SHP77 (cell line): ENCODE measurements around the gene FADS1.

Source experiments
- DNase-seq, 2 experiments: peaks; one replicate each; lab custom pipeline; 2025; lab: John Stamatoyannopoulos, UW

The FADS1 gene

GRCh38 chr11:61776561-61777075 is 40.2 kb downstream of the FADS1 start:
- DNase-seq: peak; percentile 19 to 59

DNA sequence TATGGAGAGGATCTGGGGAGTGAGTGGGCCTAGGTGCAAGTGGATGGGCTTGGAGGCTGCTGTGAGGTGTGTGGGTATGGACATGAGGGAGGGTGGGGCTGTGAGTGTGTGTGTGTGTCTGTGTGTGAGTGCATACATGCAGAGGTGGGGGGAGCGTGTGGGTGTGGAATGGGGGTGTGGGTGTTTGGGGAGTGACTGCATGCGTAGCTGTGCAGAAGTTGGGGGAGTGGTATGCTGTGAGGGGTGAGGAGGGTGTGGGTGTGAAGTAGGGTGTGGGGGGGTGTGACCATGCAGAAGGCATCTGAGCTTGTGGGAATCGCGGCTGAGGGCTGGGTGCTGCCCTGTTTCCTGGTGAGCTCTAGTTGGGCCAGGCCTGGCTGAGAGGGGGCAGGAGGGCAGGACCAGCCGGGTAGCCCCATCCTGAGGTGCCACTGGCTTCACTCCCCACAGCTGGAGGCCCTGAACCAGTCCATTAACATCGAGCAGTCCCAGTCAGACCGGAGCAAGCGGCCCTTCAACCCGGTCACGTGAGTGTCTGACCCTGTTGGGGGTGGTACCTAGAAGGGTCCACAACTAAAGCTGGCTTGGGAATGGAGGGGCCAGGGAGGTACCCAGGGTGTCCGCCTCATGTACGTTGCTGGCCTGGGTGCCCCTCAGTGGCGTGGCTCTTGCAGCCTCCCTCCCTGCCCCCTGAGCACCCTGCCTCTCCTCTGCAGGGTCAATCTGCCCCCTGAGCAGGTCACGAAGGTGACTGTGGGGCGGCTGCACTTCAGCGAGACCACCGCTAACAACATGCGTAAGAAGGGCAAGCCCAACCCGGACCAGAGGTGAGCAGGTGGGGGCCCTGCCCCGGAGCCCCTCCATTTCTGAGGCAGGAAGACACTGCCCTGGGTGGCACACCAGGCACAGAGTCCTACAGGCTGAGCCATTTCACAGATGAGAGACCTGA is 40.9 kb downstream of the FADS1 start:
- no peak for DNase-seq

GRCh38 chr11:61775106-61775505 is 41.7 kb downstream of the FADS1 start:
- DNase-seq: no peak

- no peak for DNase-seq
Observed at GRCh38 chr11:61774411-61774810, 42.4 kb downstream of the FADS1 start.

DNA sequence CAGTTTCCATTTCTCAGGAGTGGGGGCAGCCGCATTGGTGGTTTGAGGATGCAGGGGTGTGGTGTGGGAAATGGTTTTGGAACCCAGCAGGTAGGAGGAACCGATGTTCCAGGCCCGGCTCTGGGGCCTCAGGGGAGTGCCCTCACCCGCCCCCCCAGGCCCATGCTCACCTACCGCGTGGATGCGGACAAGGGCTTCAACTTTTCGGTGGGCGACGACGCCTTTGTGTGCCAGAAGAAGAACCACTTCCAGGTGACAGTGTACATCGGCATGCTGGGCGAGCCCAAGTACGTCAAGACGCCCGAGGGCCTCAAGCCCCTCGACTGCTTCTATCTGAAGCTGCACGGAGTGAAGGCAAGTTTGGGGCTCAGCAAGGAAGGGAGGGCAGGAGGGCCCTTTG is 43.0 kb downstream of the FADS1 start:
- no peak for DNase-seq

DNA sequence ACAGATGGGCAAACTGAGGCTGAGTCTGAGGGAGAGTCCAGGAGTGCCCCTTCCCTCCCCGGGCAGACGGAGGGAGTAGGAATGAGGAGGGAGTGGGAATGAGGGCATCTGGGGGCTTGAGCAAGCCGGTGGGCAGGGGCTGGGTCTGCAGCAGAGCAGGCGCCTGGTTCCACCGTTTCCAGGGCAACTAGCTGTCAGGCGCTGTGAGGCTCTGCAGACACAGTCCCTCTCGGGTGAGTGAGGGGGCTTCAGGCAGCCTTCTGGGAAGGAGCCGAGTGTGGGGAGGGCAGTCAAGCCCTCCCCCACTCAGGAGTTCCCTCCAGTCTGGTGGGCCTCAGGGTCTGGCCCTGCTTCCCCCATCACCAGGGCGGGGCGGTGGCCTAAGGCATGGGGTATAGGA is 43.4 kb downstream of the FADS1 start:
- DNase-seq: no peak

DNA sequence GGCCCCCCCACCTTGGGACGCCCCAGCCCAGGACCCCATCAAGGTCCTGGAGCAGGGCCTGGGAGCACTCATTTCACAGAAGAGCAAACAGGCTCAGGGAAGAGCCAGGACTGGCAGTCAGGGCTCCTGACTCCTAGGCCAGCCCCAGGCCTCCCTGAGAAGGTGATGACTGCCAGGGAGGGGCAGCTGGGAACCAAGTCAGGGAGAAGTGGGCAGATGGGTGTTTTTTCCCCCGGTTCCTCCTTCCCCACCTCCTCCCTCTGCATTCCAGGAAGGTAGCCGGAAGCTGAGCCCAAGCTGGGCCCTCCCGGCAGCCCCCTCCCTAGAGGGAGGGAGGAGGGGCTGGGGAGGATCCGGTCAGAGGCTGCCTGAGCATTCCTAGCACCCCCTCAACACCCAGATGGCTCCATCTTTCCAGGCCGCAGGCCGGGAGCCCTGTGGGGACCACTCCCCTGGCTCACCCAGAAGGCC is 44.8 kb downstream of the FADS1 start:
- DNase-seq: no peak

DNA sequence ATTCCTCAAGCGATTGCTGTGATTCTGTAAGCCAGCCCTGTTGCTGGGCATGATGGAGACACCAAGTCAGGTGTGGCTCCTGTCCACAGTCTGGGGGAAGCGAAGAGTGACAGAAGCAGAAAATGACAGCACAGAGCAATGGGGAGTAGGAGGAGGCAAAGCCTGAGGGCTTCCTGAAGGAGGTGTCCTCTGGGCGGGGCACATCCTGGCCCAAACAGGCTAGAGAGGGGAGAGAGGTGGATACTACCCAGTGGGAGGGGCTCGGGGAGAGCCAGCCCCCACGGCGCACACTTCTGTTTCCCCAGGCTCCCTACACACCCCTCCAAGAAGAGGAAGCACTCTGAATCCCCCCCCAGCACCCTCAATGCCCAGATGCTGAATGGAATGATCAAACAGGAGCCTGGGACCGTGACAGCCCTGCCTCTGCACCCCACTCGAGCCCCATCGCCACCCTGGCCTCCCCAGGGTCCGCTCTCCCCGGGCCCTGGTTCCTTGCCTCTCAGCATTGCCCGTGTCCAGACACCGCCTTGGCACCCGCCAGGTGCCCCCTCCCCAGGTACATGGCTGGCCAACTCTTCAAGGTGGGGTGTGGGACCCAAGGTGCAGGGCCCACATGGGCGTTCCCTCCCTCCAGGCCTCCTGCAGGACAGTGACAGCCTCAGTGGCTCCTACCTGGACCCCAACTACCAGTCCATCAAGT is 45.5 kb downstream of the FADS1 start:
- DNase-seq: no peak

DNA sequence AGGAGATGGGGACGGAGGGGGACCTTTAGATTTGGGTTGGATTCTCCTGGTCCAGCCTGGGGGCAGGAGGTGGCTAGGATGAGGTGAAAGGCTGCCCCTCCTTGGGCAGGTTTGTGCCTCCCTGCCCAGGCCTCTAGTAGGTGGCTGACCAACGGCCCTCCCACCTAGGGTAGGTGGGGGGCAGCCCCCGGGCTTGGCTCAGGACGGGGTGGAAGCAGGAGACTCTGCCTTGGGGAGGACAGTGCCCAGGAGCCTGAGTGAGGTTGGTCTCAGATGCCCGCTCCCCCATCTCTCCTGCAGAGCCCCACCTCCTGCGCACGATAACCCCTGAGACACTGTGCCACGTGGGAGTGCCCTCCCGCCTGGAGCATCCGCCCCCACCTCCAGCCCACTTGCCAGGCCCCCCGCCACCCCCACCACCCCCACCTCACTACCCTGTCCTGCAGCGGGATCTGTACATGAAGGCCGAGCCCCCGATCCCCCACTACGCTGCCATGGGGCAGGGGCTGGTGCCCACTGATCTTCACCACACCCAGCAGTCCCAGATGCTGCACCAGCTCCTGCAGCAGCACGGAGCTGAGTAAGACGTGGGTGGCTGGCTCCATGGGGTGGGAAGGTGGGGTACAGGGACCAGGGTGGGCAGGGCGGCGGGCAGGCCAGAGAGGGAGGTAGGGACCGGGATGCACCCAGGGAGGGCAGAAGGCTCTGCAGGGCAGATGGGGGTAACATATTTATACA is 46.7 kb downstream of the FADS1 start:
- DNase-seq: no peak

DNA sequence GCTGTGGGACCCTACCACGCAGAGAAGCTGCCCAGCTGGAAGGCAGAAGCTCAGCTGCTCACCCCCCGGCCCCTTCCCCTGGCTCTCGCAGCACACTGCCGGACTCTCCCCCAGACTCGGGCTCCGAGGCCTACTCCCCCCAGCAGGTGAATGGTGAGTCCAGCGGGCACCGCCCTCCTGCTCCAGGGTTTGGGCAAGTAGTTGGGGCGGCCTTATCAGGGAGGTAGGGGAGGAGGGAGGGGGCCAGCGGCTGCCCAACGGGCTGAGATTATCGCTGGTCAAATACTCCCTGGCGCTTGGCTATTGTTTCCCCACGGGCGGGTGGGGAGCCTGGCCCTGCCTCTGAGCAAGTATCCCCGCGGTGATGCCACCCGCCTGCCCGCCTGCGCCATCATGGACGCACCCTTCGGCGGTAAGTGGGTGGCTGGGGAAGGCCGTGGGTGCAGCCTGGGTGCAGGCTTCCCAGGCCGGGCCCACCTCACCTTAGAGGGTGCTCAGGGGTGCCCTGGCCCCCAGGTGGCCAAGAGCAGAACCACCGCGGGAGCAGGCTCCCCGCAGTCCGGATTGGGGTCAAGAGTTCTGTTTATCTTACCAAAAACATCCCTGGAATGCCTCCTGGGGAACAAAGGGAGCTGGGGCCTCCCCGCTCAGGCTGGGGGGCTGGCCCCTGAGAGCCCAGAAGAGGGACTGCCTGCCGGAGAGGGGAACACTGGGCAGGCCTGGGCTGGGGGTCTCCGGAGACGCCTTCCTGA is 47.5 kb downstream of the FADS1 start:
- no peak for DNase-seq

- DNase-seq: no peak
Observed at GRCh38 chr11:61768376-61769076, 48.3 kb downstream of the FADS1 start.

DNA sequence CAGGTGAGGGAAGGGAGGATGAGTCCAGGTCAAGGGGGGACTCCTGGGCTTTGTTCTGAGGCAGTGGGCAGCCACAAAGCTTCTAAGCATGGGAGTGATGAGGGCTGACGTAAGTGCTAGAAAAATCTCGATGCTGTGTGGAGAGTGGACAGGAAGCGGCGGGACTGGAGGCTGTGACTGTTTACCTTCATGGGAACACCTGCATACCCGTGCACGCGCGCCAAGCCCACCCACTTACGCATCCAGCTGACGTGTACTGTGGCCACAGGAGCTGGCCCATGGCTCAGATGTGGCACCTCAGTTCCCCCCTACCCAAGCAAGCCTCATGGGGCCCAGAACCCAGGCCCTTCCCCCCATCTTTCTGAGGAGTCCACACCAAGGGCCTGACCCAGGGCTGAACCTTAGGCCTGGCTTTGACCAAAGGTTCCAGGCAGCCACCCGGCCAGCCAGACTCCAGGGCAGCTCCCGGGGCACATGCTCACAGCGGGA is 50.4 kb downstream of the FADS1 start:
- DNase-seq: peak; percentile 29 to 48

DNA sequence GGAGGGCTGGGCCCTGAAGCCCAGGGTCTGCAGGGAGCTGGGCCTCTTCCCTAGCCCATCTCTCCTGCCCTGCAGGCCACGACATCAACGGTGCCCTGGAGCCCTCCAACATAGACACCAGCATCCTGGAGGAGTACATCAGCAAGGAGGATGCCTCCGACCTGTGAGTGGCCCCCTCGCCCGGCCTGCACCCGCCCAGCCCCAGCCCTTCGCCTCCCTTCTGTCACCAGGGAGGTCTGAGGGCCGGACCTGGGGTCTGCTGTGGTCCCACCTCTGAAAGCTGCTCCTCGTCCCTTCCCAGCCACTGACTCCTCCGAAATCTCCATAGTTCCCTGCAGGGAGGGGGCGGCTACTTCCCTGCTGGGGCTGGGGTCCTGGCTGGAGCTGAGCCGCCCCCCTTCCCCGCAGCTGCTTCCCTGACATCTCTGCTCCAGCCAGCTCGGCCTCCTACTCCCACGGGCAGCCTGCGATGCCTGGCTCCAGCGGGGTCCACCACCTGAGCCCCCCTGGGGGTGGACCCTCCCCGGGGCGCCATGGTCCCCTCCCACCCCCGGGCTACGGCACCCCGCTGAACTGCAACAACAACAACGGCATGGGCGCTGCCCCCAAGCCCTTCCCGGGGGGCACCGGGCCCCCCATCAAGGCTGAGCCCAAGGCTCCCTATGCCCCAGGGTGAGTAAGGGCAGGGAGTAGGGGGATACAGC is 51.1 kb downstream of the FADS1 start:
- DNase-seq: no peak

GRCh38 chr11:61764606-61765260 is 52.1 kb downstream of the FADS1 start:
- DNase-seq: no peak

- DNase-seq: no peak
Observed at GRCh38 chr11:61763930-61764605, 52.7 kb downstream of the FADS1 start.

GRCh38 chr11:61762798-61763197 is 54.0 kb downstream of the FADS1 start:
- DNase-seq: no peak

GRCh38 chr11:61762223-61762615 is 54.6 kb downstream of the FADS1 start:
- no peak for DNase-seq

DNA sequence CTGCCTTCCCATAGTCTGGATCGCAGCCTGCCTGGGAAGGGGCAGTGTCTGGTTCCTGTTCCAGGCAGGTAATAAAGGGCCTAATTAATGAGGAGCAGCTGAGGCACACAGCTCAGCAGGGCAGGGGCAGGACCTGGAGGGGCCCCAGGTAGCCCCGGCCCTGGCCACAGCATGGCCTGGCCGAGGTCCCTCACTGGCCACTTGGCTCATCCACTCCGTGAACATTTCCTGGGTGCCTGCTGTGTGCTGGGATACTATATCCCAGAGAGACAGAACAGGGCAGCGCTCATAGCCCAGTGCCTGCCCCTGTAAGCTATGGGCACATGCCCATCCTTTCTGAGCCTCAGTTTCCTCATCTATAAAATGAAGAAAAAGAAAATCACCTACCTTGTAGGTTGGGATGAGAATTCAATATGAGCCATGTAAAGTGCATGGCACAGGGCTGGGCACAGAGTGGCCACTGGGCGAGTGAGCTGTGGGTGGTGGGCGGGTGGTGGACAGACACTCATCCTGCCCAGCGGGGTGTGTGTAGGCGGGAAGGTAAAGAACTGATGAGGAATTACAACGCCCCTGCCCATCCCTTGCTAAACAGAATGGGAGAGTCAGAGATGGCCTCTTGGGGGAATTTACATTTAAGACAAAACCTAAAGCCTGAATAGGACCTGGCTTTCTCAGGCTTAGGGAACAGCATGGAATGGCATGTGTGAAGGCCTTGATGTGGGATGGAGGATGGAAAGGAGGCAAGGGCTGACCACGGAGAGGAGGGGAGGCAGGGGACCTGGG is 55.2 kb downstream of the FADS1 start:
- no peak for DNase-seq
